HG03039 (cell line): Measurements from ENCODE around the gene FOXB1.

Source experiments
- ATAC-seq: cut with Tn5 transposase; IDR thresholded peaks from one replicate; pipeline ENCODE4 v1.9.1; 2021; ENCODE audit warnings: mild to moderate bottlenecking, moderate library complexity; ENCODE audit not compliant: unreplicated experiment

The FOXB1 gene

GRCh38 chr15:60017538-60018520 is 13.7 kb downstream of the FOXB1 start:
- no peak for ATAC-seq

DNA sequence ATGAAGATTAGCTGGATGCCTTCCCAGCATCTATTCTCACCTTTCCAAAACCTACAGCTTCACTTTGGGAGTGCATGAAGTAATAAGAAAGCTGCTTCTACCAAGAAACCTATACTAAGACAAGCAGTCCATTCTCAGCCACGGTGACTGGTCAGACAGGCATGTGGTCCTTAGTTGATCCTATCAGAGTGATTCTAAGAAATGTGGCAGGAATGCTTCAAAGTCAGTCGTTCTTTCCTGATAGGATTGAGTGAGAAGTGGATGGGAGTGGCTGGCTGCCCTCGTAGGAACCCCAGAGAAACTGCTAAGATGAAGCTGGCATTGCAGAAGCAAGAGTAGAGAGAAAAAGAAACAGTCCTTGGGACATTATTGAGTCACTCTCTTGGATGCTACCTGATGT is 16.6 kb downstream of the FOXB1 start:
- ATAC-seq: no peak

GRCh38 chr15:60021589-60022378 is 17.7 kb downstream of the FOXB1 start:
- no peak for ATAC-seq

- no peak for ATAC-seq
Observed at GRCh38 chr15:60022379-60022741, 18.2 kb downstream of the FOXB1 start.

GRCh38 chr15:60026555-60026954 is 22.4 kb downstream of the FOXB1 start:
- no peak for ATAC-seq

GRCh38 chr15:60035344-60035743 is 31.2 kb downstream of the FOXB1 start:
- no peak for ATAC-seq

- ATAC-seq: no peak
Observed at GRCh38 chr15:60039316-60039715, 35.2 kb downstream of the FOXB1 start.

DNA sequence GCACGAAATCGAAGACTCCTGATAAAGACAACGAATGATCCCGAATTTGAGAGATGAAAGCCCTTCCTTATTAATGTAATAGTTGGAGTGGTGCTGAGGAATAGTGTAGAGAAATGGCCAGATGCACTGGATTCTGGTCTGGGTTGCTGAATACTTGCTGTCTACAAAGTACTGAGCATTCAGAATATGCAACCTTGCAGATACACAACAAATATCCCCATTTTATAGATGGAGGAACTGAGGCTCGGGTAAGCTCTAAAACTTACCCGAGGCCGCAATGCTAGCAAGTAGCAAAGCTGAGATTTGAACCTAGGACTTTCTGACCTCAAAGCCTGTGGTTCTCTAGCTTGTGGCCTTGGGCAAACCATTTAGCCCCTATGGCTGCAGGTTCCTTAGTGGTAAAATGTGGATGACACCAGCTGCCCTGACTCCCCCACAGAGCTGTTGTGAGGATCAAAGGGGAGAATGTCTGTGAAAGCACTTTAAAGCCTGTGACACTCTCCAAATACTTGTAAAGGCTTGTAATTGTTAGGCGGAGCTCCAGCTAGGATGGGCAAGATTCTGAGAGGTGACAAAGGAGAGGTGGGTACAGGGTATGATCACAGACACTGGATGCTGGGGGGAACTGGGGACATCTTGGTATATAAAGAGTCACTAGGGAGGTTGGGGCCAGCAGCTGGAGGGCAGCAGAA is 39.8 kb downstream of the FOXB1 start:
- ATAC-seq: no peak

- ATAC-seq: no peak
Observed at GRCh38 chr15:60044636-60045270, 40.6 kb downstream of the FOXB1 start.

GRCh38 chr15:60047701-60048100 is 43.6 kb downstream of the FOXB1 start:
- no peak for ATAC-seq

DNA sequence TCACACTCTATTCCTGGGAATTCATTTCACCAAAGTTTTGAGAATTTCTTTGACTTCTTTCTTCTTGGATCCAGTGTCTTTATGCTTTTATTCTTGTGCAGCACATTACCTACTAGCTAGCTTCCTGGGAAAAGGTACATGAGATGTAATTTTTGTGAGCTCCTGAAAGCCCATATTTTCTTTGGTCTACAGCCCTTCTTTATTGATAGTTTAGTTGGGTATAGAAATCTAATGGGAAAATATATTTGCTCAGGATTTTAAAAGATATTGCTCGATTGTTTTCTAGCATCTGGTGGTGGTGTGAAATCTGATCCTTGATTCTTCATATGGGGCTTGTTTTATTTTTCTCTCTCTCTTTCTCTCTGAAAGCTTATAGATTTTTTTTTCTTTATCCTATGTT is 45.8 kb downstream of the FOXB1 start:
- ATAC-seq: no peak

DNA sequence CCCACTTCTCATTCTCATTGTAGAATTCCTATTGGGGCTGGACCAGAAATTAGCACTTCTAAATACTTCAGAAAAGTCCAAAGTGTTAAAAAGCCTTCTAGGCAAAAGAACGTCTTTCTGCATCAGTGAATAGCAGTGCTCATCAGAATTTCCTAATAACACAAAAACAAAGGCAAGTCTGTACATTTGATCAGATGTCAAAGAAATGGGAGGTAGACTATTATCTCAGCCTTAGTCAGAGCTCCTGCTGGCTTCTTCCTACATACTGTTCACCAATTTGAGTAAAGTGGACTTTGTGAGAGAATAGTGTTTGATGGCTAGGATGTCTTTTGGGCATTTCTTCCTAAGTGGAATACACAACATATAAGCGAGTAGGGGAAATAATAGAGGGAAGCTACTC is 48.7 kb downstream of the FOXB1 start:
- no peak for ATAC-seq

- no peak for ATAC-seq
Observed at GRCh38 chr15:60054472-60054871, 50.4 kb downstream of the FOXB1 start.
